BLaER1 (cell line): ENCODE results near the gene NTRK2.

Experiments used
- H3K27ac ChIP-seq: shearing (Covaris generic); formaldehyde crosslinking; 2 replicates; pipeline ENCODE4 v1.8.1; 2022
- H3K27me3 ChIP-seq: shearing (Covaris generic); formaldehyde crosslinking; 2 replicates; pipeline ENCODE4 v1.8.1; 2022
- H3K36me3 ChIP-seq: shearing (Covaris generic); formaldehyde crosslinking; 2 replicates; pipeline ENCODE4 v1.8.1; 2022
- H3K4me1 ChIP-seq: shearing (Covaris generic); formaldehyde crosslinking; 2 replicates; pipeline ENCODE4 v1.8.1; 2022
- H3K4me2 ChIP-seq: shearing (Covaris generic); formaldehyde crosslinking; 2 replicates; pipeline ENCODE4 v1.8.1; 2022
- H3K4me3 ChIP-seq: shearing (Covaris generic); formaldehyde crosslinking; 2 replicates; pipeline ENCODE4 v1.8.1; 2022
- H3K9ac ChIP-seq: shearing (Covaris generic); formaldehyde crosslinking; 2 replicates; pipeline ENCODE4 v1.8.1; 2022
- H3K9me3 ChIP-seq: shearing (Covaris generic); formaldehyde crosslinking; 2 replicates; pipeline ENCODE4 v1.8.1; 2022
- H4K20me1 ChIP-seq: shearing (Covaris generic); formaldehyde crosslinking; 2 replicates; pipeline ENCODE4 v1.8.1; 2022
- Cebpa-rat ChIP-seq: shearing (Covaris generic); IDR thresholded peaks from 2 replicates; pipeline ENCODE4 v1.8.1; 2022

The NTRK2 gene

DNA sequence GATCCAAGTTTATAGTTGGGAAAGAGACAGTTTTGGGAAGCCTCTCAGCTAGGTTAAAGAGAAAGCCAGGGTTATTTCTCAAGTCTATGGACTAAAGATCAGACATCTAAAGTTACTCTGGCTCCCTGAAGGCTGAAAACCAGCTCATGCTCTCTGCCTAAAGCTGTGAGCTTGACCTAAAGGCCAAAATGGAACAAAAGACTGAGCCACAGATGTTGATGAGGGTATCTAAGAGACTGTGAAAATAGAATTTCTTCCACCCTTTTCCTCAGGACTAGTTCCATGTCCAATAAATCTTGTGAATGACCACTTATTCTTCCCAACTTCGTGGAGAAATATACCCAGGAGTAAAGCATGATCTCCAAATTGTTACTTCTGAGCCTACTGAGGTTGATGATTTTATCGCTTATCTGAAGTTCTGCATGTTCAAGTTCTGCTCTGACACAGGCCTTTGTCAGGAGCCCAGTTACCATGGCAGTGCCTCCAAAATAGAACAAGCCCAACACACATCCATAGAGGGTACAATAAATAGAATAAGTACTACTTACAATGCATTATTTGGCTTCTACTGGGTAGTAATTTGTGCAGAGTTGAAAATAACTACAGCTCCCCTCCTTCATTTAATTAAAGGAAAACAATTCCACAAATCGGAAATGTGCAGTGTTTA lies 373.6 kb downstream of the NTRK2 start:
- H3K4me3 ChIP-seq = no peak overlapping the region
- no peaks in the 10 kb centered on the region for H3K9me3 ChIP-seq
- peaks cover 20% of the 10 kb centered on the region for H3K4me1 ChIP-seq
- H4K20me1 ChIP-seq = no peaks in the 10 kb centered on the region
- no peaks in the 10 kb centered on the region for H3K36me3 ChIP-seq
- H3K9ac ChIP-seq = no peak overlapping the region
- H3K27ac ChIP-seq = no peak overlapping the region
- TF ChIP-seq Cebpa-rat = no peak
- no peaks in the 10 kb centered on the region for H3K27me3 ChIP-seq
- H3K4me2 ChIP-seq = no peak overlapping the region

DNA sequence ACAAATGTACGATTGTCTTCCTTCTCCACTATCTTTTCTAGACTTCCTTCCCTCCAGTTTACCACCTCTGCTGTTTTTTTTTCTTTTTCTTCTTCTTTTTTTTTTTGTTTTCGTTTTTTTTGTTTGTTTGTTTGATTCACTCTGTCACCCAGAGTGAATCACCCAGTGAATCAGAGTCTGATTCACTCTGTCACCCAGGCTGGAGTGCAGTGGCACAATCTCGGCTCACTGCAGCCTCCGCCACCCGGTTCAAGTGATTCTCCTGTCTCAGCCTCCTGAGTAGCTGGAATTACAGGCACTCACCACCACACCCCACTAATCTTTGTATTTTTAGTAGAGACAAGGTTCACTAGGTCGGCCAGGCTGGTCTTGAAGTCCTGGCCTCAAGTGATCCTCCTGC lies 375.7 kb downstream of the NTRK2 start:
- H4K20me1 ChIP-seq = no peaks in the 10 kb centered on the region
- no peak overlapping the region for H3K27ac ChIP-seq
- no peaks in the 10 kb centered on the region for H3K36me3 ChIP-seq
- no peaks in the 10 kb centered on the region for H3K9me3 ChIP-seq
- H3K4me3 ChIP-seq = no peak overlapping the region
- H3K27me3 ChIP-seq = no peaks in the 10 kb centered on the region
- H3K4me1 ChIP-seq = peaks cover 13% of the 10 kb centered on the region
- H3K9ac ChIP-seq = no peak overlapping the region
- H3K4me2 ChIP-seq = no peak overlapping the region
- TF ChIP-seq Cebpa-rat = no peak

DNA sequence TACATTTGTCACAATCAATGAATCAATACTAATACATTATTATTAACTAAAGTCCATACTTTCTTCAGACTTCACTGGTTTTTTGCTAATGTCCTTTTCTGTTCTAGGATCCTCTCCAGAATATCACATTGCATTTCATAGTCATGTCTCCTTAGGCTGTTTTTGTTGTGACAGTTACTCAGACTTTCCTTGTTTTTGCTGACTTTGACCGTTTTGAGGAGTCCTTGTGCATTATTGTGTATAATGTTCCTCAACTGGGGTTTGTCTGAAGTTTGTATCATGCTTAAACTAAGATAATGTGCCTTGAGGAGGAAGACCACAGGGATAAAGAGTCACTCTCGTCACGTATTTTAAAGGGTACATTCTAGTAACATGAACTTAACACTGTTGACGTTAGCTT lies 376.9 kb downstream of the NTRK2 start:
- Histone ChIP-seq H3K9ac (no peak overlapping the region), H3K27ac (no peak overlapping the region), H3K36me3 (no peaks in the 10 kb centered on the region), H3K4me3 (no peak overlapping the region), H3K4me2 (no peak overlapping the region), H3K27me3 (no peaks in the 10 kb centered on the region), H4K20me1 (no peaks in the 10 kb centered on the region), H3K4me1 (peaks cover under 1% of the 10 kb centered on the region), H3K9me3 (no peaks in the 10 kb centered on the region)
- no peak for TF ChIP-seq Cebpa-rat

DNA sequence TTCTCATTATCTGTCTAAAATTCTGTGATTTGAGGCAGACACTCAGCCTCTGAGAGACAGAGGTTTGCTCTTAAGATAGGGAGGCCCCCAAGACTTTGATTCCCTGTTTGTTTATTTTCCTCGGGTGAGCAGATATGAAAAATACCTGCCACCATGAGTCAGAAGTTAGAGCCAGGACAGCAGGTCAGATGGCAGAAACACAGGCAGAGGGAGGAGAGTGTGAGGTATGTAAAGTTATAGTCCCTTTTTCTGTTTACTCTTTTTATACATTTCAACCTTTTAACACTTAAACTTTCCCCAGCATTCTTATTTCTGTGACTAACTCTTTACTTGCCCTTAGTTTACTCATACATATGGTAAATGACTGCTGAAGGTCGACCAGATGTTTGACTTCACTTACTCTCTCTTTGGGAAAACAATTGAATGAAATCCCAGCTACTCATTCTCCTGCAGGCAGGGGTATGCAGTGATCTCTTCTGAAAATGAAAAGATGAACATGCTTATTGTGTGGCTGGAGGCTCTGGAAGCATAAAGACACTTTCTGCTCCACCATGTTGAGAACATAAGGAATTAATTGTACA lies 383.8 kb downstream of the NTRK2 start:
- Histone ChIP-seq H3K9me3 (no peaks in the 10 kb centered on the region), H3K4me1 (peaks cover 10% of the 10 kb centered on the region; the same call in 1 of the 2 replicates), H3K4me3 (no peak overlapping the region), H3K27me3 (no peaks in the 10 kb centered on the region), H3K9ac (no peak overlapping the region), H3K36me3 (no peaks in the 10 kb centered on the region), H3K4me2 (no peak overlapping the region), H3K27ac (no peak overlapping the region), H4K20me1 (no peaks in the 10 kb centered on the region)
- no peak for TF ChIP-seq Cebpa-rat

DNA sequence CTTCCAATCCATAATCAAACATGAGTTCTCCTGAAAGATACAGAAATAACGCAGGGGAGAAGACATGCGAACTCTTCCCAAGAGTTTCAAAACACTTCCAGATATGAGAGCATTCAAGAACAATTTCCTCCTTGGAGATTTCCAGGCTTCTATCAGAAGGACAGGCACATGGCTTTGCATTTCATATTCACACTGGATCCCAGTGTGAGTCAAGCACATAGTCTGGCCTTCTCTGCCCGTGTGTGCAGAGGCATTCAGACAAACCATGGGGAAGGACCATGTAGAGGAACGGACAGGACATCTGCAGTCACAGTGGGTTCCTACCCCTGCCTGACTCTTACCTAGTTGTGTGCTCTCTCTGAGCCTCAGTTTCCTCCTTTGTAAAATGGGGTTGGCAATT lies 384.5 kb downstream of the NTRK2 start:
- no peaks in the 10 kb centered on the region for H3K9me3 ChIP-seq
- no peaks in the 10 kb centered on the region for H3K36me3 ChIP-seq
- H3K4me1 ChIP-seq = peaks cover 10% of the 10 kb centered on the region; the same call in 1 of the 2 replicates
- H4K20me1 ChIP-seq = no peaks in the 10 kb centered on the region
- H3K27ac ChIP-seq = no peak overlapping the region
- H3K27me3 ChIP-seq = no peaks in the 10 kb centered on the region
- no peak for TF ChIP-seq Cebpa-rat
- no peak overlapping the region for H3K4me3 ChIP-seq
- H3K9ac ChIP-seq = no peak overlapping the region
- no peak overlapping the region for H3K4me2 ChIP-seq

DNA sequence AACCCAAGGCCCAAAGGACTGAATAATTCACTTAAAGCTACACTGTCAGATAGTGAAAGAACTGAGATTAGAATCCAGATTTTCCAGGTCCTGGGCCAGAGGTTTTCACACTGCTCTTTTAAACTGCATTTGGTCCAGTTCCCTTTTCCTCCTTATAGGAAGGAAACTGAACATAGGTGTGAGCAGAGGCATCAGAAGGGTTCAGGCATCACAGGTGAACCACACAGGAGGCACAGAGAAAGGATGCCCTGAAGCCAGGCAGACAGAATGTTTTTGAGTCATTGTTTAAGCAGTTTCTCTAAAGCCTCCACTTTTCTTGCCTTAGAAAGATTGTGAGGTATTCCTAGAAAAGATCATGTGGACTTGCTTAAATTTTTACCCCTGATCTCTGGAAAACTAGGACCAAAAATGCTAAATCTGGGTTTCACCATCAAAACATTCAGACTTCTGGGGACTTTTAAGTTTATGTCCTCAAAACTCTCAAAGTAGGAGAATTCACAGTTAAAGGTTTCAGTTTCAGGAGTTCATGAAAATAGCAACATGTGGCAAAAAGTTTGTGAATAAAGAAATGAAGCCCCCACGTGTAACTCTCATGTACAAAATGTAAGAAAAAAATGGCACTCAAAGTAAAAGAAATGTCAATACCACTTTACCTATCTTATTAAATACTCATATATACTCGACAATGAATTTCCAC lies 386.1 kb downstream of the NTRK2 start:
- Histone ChIP-seq H3K36me3 (no peaks in the 10 kb centered on the region), H3K4me2 (no peak overlapping the region; the same call in 1 of the 2 replicates), H3K4me1 (peaks cover 10% of the 10 kb centered on the region; the same call in 1 of the 2 replicates), H3K4me3 (no peak overlapping the region), H3K27me3 (no peaks in the 10 kb centered on the region), H4K20me1 (no peaks in the 10 kb centered on the region), H3K9me3 (no peaks in the 10 kb centered on the region), H3K9ac (no peak overlapping the region), H3K27ac (no peak overlapping the region)
- TF ChIP-seq Cebpa-rat = no peak

DNA sequence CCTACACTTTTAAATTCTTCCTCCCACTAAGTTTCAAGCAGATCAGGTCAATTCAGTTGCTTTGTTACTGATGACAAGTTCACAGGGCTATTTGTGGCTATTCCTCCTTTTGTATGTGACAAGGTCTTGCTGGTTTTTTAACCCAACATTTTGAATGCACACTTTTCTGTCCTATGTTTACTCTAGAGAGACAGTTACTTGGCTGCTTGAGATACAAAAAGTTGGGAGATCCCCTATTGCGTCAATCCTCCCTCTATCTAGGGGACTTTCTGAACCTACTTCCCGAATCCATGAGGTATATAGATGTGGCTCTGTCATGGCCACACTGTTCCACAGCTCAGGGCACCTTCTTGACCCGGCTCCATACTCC lies 386.7 kb downstream of the NTRK2 start:
- Histone ChIP-seq H3K4me2 (no peak overlapping the region; the same call in 1 of the 2 replicates), H3K4me3 (no peak overlapping the region), H3K9ac (no peak overlapping the region), H3K4me1 (peaks cover 10% of the 10 kb centered on the region; the same call in 1 of the 2 replicates), H3K27ac (no peak overlapping the region), H3K36me3 (no peaks in the 10 kb centered on the region), H4K20me1 (no peaks in the 10 kb centered on the region), H3K9me3 (no peaks in the 10 kb centered on the region), H3K27me3 (no peaks in the 10 kb centered on the region)
- no peak for TF ChIP-seq Cebpa-rat

DNA sequence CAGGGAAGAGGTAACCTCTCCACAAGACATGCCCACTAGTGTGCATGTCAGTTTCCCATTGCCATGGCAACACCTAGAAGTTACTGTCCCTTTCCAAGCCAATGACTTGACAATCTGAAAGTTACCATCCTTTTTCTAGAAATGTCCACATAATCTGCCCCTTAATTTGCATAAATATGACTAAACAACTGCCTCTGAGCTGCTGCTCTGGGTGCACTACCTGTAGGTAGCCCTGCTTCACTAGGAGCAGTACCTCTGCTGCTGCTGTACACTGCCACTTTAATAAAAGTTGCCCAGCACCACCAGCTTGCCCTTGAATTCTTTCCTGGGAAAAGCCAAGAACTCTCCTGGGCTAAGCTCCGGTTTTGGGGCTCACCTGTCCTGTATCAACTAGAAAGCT lies 392.4 kb downstream of the NTRK2 start:
- H3K4me1 ChIP-seq = no peaks in the 10 kb centered on the region
- no peak for TF ChIP-seq Cebpa-rat
- no peaks in the 10 kb centered on the region for H3K36me3 ChIP-seq
- no peaks in the 10 kb centered on the region for H4K20me1 ChIP-seq
- no peaks in the 10 kb centered on the region for H3K9me3 ChIP-seq
- no peak overlapping the region for H3K27ac ChIP-seq
- H3K4me2 ChIP-seq = no peak overlapping the region
- no peaks in the 10 kb centered on the region for H3K27me3 ChIP-seq
- no peak overlapping the region for H3K9ac ChIP-seq
- H3K4me3 ChIP-seq = no peak overlapping the region

DNA sequence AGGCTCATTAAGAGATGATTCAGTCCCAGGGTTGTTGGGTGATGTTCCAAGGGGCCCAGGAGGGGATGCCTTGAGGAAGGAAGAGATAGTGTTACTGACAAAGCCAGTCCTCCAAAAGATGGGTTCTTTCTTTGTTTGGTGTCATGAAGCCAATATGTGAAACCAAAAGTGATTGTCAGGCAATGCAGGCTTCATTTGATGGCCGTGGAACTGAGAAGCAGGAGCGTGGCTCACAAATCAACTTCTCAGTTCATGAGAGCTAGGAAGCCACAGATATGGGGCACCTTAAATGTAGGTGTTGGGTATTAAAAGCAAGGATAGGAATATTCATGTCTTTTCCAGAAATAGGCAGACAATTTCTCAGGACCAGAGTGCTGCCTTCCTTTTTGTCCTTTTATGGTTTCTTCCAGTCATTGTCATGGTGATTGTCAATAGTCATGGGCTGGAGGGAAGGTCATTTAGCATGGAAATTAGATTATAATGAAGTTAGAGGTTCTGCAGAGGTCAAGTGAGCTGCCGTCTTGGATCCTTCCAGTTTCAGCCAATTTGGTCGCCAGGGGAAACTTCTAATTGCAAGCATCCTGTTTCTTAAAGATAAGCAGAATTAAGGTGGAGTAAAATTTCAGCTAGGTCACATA lies 393.0 kb downstream of the NTRK2 start:
- Histone ChIP-seq H3K4me1 (no peaks in the 10 kb centered on the region), H3K4me2 (no peak overlapping the region), H3K36me3 (no peaks in the 10 kb centered on the region), H3K27me3 (no peaks in the 10 kb centered on the region), H3K9me3 (no peaks in the 10 kb centered on the region), H3K4me3 (no peak overlapping the region), H3K9ac (no peak overlapping the region), H4K20me1 (no peaks in the 10 kb centered on the region), H3K27ac (no peak overlapping the region)
- no peak for TF ChIP-seq Cebpa-rat
